ENCODE results near the gene SPATA19.

SPATA19 gene

GRCh38 chr11:133793271-133794035 is 51.9 kb downstream of the SPATA19 start:
- no peak for TF ChIP-seq MAX (IDR thresholded peaks at IDR 0.05; ENCODE audit: low read depth, low read length)
- TF ChIP-seq MYC (IDR thresholded peaks at IDR 0.05; ENCODE audit: low read depth, low read length): no peak
- no peak for TF ChIP-seq POLR2A (IDR thresholded peaks at IDR 0.05; ENCODE audit: extremely low read depth, insufficient read length)
- TF ChIP-seq CTCF (IDR thresholded peaks at IDR 0.05; ENCODE audit: low read depth, low read length): no peak
- DNase-seq (ENCODE audit: low read depth): no peak
- no peak overlapping the region for H3K4me3 ChIP-seq (ENCODE audit: low read depth, low read length)

GRCh38 chr11:133790995-133791394 is 54.3 kb downstream of the SPATA19 start:
- no peak overlapping the region for H3K4me3 ChIP-seq (ENCODE audit: low read depth, low read length)
- DNase-seq (ENCODE audit: low read depth): no peak
- no peak for TF ChIP-seq POLR2A (IDR thresholded peaks at IDR 0.05; ENCODE audit: extremely low read depth, insufficient read length)
- TF ChIP-seq MAX (IDR thresholded peaks at IDR 0.05; ENCODE audit: low read depth, low read length): no peak
- TF ChIP-seq MYC (IDR thresholded peaks at IDR 0.05; ENCODE audit: low read depth, low read length): no peak
- no peak for TF ChIP-seq CTCF (IDR thresholded peaks at IDR 0.05; ENCODE audit: low read depth, low read length)

All from NB4 (cell line).